Right lobe of liver (tissue), 4 donors: ENCODE data around the gene KDM1B.

Experiments
- CTCF ChIP-seq, 4 donors: fragments of 200-600 bp in 3 of 4; fragments of 450-650 bp in 1 of 4; IDR thresholded peaks; one replicate each; pipeline versions ENCODE4 v1.5.1 to v1.8.0; 2016 to 2022; ENCODE audit warnings: antibody characterized with exemption in 4 of 4, mild to moderate bottlenecking in 2 of 4
- POLR2A ChIP-seq: fragments of 450-650 bp; IDR thresholded peaks from one replicate; pipeline ENCODE4 v1.6.1; 2017; ENCODE audit warnings: antibody characterized with exemption, mild to moderate bottlenecking
- donor health status: DM: no; HTN: no; CAD: no.
- donor health status: DM: no; HTN: no; CAD: no.
- donor health status: DM: no; HTN: yes; CAD: no.

DNA sequence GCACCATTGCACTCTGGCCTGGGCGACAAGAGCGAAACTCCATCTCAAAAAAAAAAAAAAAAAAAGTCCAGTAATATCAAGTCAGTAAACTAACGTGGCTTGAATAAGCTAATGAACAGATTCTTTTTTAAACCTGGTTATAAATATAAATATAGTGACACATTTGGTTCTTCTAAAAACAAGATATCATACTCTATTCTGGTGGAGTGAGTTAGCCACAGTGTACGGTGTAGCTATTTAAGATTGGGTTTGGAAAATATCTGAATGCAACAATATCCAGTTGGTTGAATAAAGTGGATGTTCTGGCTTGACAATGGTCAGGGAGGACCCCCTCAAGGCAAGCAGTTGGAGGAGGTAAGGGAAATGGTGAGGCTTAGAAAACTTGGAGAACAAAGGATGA, 115.0 kb downstream of the KDM1B start:
- TF ChIP-seq CTCF (IDR thresholded peaks at IDR 0.05) (no peak), POLR2A (no peak)
